HG02943 (cell line): Measurements from ENCODE around the gene DHFR.
A peak's percentile ranks its signal among the peaks of the same experiment; 100 is the strongest.

ENCODE experiments used
- ATAC-seq: cut with Tn5 transposase; IDR thresholded peaks from one replicate; pipeline ENCODE4 v1.9.1; 2021; ENCODE audit warnings: mild to moderate bottlenecking, low read depth, moderate library complexity; ENCODE audit not compliant: unreplicated experiment

The DHFR gene

DNA sequence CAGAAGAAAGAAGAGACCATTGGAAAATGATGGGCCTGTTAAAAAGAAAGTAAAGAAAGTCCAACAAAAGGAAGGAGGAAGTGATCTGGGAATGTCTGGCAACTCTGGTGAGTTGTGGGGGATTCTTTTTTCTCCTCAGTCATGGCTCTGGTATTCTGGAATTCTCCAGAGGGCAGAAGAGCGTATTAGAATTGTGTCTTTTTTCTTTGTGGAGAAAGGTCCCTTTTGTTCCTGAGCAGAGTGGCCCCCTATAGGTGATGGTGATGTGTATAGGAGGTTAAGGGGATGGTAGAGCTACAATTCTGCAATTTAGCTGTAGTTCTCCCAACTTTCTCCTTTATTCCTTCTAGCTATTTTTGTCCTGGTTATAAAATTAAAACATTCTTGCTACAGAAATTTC, 1.6 kb upstream of the DHFR start:
- no peak for ATAC-seq

DNA sequence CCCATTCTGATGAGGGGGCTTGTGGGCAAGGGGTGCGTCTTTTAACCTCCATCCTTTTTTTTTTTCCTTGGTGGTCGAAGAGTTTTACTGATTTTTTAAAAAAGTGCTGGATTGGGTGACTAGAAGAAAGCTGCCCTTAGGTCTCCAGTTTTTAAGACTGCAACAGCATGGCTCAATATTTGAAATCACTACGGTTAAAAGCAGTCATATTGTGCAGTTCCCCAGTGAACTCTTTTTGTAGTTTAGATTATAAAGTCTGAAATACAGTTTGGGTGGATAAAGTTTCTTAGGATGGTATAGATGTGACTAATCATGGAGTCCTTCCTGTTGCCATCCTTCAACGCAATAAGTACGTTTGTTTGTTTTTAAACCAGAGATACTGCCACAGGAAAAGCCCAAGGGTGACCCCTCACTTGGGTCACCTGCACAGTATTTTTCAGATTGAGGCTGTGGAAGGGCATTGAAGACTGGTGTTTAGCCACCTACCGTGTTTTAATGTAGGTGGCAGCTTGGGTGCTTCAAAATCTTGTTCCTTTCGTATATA, 520 bp upstream of the DHFR start:
- no peak for ATAC-seq

DNA sequence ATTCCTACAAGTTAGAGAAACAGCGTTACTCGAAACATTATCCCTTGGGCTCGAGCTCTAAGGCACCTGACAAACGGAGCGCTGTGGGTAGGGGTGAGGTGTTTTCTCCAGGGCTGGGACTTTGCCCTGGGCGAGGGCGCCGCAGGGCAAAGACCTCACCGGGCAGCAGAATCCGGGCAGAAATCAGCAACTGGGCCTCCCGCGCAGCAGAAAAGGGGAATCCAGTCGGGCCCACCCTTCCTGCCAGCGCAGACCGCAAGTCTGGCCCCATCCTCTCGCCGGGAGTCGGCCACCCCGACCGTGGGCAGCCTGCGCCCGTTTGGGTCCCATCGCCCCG, 761 bp downstream of the DHFR start:
- no peak for ATAC-seq

DNA sequence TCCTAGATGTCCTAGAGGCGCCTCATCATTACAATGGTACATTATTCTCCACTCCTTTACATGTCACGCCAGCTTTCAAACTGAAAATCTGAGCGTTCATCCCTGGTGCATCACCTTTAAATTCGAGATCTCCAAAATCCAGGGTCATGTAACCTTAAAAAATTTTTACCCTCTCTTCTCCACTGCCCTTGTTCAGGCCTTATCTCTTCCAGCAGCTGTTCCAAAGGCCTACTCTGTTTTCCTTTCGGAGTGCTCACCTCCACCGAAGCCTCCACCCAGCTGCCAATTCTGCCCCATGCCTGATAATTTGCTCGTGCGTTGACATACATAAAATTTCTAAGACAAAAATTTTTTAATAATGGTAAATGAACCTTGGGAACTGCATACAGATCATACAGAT, 1.3 kb downstream of the DHFR start:
- no peak for ATAC-seq

DNA sequence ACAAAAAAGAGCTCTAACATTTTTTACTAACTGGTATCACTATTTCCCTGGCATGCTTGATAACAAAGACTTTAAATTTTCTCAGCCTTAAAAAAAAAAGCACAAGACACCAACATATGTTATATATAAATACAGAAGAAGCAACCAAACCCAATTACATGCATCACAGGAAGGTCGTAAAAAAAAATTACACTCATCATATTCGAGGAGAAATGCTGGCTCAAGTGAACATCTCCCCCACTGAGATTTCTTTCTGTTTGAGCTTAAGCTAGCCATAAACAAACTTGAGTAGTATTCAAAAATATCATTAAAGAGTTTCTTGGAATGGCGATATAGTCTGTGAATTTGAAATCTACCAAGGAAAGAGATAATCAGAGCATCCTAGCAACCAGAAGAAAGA, 7.9 kb downstream of the DHFR start:
- ATAC-seq = no peak

DNA sequence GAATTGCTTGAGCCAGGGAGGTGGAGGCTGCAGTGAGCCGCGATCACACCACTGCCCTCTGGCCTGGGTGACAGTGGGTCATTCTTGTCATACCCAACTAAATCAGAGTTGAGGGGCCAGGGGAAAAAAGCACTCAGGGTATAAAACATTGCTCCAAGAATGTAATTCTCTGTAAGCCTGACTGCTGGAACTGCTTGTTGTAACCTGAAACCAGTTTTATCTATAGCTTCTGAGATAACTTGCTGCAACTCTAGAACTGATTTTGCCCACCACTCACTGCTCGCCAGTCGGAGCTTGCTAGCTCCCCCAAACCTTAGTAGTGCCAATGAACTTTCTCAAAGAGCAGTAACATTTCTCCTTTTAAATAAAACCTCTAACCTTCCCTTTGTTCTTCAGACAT, 9.9 kb downstream of the DHFR start:
- no peak for ATAC-seq

DNA sequence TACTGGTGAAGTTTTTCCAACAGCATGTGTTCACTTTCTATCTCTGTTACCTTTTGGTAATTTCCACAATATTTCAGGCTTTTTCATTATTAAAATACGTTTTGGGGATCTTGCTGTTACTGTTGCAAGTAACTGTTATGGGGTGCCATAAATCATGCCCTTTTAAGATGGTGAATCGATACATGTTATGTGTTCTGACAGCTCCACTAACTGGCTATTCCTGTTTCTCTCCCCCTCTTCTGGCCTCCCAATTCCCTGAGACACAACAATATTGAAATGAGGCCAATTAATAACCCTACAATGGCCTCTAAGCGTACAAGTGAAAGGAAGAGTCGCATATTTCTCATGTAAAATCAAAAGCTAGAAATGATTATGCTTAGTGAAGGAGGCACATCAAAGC, 13.4 kb downstream of the DHFR start:
- no peak for ATAC-seq

DNA sequence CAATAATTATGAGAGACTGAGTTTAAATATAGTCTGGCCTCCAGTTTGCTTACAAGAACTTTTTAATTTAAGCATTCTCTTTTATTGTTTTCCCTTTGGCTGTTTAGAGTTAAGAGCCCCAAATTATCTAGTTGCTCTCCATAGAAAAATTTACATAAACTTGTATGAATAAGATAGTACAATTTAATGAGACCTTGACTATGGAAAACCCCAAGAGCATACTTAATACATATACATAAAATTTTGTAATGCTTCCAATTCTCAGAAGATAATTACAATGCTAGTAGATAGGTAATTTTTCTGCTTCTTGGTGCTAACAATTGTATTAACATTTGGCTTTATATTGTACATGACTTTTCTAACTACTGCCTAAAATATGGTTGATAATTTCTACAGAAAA, 20.6 kb downstream of the DHFR start:
- no peak for ATAC-seq

DNA sequence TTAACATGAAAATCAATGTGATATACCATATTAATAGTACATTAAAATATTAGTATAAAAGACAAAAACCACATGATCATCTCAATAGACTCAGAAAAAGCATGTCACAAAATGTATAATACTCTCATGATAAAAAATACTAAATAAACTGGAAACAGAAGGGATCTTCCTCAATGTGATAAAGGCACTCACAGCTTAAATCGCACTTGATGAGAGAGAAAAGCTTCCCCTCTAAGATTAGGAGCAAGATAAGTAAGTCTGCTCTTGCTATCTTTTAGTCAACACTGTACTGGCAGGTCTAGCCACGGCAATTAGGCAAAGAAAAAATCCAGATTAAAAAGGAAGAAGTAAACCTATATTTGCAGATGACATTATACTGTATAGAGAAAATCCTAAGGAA, 22.1 kb downstream of the DHFR start:
- no peak for ATAC-seq

DNA sequence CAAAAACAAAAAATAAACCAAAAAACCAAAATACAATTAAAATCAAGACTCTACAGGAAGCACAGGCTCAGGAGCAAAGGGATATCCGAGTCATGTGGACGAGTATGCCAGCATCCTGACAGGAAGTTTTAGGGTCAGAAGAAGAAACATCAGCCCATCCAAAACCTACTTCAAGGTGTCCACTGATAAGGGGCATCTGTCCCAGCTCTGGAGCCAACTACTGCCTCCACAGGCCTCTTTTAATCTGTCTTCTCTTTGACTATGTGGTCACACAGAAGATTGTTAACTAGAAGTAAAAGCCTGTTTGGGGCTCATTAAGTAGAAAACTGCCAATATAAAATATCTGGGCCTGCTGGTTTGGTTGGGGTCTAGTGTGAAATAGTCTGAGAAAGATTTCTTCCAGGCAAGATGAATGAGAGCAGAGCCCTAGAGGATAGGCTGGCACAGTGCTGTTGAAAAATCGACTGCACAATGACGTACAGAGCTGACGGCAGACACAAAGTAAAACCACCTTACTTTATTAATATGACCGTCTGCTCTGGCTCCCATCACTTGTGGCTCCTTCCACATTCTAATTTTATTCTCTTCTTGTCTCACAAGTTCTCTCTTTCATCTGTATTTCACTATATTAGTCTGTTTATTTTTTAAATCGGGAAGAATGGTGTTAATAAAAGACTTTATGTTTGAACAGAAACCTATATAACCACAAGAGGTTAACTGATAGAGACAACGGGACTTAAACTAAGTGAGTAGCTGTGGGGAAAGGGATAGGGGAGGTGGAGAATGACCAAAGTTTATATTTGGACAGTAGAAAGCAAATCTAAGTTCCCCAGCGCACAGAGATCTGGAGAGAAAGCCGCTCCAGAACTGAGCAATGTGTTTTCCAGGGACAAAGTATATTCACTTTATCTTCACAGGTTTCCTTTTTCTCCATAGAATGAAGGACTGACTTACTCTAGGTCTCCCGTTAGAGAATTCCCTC, 23.2 kb downstream of the DHFR start:
- ATAC-seq = no peak

DNA sequence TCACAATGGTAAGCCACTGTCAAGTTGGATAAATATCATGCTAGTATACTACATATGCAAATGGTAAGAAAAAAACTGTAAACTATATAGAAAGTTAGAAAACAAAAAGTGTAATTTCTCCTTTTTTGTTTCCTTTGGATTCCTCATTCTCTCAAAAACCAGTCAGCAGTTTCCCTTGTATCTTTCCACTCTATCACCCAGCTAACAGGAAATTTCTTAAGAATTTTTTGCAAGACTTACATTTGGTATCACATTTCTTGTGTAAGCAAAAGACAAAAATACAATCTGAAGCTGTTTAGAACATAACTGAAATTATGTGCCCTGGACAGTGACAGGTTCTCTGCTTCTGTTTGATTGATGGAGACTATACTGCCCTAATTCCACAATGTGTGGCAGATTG, 25.5 kb downstream of the DHFR start:
- no peak for ATAC-seq

DNA sequence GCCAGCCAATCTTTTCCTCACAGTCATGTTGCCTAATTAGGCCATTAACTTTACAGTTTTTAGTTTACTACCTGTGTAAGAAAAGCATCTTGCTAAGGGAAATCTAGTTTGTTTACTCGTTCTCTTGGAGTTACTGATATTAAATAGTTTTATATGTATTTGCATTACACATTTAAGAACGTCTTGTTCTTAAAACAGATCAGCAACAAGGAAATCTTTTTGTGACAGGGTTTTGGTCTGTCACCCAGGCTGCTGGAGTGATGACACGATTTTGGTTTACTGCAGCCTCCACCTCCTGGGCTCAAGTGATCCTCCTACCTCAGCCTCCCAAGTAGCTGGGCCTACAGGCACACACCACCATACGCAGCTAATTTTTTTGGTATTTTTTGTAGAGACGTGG, 29.6 kb downstream of the DHFR start:
- no peak for ATAC-seq

DNA sequence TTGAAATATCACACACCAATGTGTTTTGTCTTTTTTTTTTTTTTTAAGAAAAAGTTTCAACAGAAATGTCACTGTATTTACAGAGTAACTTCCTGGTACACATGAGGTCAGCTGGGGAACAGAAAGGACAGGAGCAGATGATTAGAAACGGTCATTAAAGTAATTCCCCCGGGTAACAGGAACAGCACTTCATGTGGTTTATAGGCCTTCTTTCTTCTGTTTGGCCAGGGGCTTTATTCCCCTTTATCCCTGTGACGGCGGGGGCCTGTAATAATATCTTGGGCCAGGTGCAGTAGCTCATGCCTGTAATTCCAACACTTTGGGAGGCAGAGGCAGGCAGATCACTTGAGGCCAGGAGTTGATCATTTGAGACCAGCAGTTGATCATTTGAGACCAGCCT, 30.8 kb downstream of the DHFR start:
- ATAC-seq = no peak

DNA sequence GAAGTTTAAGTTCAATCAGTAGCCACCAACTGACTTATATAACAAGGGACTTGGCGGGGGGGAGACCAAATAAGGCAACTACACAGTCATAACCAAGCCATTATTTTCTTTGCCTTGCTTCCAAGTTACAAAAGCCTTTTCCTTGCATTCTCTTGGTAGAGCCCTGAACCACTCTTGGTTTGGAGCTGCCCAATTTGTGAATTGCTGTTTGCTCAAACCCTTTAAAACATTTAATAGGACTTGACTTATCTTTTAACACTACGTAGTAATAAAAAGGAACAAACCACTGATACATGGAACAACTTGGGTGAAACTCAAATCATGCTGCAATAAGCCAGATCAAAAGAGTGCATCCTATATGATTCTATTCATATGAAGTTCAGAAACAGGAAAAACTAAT, 32.0 kb downstream of the DHFR start:
- ATAC-seq = no peak

DNA sequence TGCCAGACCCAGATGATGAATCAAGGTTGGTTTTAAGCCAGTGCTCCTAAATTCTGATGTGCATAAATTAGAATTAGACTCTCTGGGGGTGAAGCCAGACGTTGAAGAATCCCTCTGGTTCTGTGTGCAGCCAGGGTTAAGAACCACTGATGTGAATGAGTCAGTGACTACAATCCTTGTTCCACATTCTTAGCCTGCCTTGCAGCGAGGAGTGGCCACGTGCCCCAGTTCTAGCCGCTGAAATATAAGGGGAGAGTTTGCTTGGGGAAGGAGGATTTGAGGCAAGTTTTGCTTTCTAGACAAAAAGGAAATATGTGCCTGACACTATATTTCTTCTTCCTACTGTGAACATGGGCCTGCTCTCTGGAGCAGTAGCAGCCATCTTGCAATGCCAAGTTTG, 34.6 kb downstream of the DHFR start:
- ATAC-seq = no peak

DNA sequence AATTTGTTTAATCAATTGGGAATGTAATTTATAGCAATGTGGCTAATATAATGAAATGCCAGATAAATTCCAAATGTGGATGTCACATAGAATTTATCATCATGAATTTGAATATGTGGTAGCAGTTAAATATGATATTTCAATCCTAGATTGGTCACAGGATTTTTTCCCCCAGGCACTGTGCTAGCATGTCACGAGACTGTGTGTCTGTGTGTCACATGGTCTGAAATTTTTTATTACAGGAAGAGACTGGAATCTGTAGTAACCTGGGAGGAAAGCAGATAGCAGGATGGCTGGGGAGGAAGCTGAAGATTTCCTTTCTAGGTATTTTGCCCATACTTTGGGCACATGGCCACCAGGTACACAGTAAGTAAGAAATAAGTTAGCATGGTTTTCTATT, 35.7 kb downstream of the DHFR start:
- no peak for ATAC-seq

DNA sequence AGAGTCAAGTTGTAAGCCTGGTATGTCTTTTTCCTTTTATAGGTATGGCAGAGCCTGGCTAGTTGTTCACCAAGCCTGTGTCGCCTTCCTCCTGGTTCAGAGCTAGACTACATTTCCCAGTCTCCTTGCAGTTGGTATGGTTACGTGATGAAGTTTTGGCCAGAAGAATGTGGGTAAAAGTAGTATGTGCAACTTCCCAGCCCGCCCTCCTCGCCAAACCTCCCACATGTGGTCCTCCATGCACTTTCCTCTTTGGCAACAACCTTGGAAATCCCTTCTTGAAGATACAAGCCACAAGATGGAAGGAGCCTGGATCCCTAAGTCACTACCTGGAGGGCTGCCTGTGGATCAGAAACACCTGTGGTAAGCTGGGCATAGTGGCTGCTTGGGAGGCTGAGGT, 36.3 kb downstream of the DHFR start:
- ATAC-seq = no peak

DNA sequence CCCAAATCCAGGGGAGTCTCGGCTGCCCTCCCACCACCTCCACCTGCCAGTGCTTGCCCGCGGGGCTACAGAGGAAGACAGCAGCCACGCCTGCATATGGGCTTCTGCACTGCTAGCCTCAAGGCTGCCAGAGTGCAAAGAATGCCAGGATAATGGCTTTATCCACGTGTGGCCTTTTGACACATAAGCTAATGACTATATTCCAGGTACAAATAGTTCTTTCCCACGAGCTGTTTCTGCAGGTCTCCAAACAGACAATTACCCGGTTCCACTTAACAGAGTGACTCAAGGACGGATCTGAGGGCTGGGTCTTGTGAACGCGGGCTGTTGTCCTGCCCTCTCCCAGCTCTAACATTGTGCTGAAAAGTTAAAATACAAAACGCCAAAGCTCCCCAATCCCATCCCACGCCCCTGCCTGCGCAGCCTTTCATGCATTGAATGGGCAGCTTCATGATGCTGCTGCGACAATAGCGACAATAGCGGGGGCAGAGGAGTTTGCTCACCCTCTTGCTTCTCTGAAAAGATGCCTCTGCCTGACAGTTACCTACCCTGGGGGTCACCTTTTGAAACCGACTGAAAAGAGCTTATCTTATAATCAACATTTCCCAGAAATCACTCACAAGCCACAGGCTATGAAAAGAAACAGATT, 39.4 kb downstream of the DHFR start:
- no peak for ATAC-seq

DNA sequence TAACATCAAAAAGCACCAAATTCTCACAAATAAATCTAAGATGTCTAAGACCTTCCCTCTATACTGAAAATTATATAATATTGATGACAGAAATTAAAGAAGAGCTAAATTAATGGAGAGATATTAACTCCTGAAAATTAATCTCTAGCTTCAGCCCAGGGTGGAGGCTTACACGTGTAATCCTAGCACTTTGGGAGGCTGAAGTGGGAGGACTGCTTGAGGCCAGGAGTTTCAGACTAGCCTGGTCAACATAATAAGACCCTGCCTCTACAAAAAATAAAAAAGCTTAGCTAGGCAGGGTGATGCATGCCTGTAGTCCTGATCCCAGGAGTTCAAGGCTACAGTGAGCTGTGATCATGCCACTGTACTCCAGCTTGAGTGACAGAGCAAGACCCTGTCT, 45.1 kb downstream of the DHFR start:
- no peak for ATAC-seq

DNA sequence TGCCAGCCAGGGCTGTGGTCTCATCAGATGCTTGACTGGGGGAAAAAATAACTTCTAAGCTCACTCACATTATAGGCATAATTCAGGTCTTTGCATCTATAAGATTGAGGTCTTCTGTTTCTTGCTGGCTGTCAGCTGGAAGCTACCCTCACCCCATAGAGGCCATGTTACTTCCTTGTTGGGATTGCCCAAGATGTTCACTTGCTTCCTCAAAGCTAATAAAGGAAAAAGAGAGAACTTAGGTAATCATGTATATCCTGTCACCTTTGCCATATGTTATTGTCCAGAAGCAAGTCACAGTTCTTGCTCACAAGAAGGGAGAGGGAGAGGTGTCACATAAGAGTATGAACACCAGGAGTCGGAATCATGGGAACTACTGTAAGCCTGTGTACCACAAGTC, 46.1 kb downstream of the DHFR start:
- no peak for ATAC-seq

DNA sequence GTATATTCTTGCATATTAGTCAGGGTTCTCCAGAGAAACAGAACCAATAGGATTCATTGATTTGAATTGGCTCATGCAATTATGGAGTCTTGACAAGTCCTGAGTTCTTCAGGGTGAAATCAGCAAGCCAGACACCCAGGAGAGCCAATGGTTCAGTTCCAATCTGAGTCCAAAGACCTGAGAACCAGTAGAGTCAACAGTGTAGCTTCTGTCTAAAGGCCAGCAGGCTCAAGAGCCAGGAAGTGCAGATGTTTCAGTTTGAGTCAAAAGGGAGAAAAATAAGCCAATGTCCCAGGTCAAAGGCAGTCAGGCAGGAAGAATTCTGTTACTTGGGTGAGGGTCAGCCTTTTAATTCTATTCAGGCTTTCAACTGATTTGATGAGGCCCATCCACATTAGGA, 47.0 kb downstream of the DHFR start:
- peak; percentile 82 for ATAC-seq

DNA sequence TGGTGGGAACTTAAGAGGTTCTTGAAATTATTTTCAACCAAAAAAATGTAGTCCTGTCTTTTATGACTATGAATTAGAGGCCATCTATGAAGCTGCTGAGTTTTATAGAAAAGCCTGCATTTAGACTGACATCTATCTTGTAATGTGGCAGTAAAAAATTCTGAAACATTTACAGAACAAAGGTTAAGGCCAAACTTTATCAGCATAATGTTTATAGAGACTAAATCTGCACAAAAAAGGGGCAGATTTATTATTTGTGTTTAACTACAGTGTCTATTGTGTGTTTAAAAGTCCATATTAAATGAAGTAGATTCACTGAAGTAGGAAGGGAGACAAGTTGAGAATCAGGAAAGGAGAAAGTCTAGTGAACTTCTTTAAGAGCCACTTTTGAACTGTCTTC, 47.4 kb downstream of the DHFR start:
- no peak for ATAC-seq
